Measurements from ENCODE around the gene SOBP.

DNA sequence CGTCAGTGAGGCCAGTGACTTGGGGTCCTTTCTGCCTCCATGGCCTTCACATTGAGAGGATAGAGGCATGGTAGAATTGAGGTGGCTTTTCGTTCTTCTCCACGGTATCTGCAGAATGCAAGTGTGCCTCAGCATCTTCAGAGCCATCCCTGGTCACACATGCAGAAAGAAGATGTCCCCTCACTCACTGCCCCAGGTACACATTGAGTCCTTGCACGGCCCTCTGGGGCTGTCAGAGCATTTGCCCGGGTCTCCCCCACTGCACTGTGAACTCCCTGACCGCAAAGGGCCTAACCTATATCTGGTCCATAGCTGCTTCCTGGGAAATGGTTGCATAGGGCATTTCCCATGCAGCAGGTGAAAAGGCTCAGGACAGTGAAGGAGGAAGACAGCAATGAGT lies 218.5 kb downstream of the SOBP start:
- TF ChIP-seq, protein P1, sequence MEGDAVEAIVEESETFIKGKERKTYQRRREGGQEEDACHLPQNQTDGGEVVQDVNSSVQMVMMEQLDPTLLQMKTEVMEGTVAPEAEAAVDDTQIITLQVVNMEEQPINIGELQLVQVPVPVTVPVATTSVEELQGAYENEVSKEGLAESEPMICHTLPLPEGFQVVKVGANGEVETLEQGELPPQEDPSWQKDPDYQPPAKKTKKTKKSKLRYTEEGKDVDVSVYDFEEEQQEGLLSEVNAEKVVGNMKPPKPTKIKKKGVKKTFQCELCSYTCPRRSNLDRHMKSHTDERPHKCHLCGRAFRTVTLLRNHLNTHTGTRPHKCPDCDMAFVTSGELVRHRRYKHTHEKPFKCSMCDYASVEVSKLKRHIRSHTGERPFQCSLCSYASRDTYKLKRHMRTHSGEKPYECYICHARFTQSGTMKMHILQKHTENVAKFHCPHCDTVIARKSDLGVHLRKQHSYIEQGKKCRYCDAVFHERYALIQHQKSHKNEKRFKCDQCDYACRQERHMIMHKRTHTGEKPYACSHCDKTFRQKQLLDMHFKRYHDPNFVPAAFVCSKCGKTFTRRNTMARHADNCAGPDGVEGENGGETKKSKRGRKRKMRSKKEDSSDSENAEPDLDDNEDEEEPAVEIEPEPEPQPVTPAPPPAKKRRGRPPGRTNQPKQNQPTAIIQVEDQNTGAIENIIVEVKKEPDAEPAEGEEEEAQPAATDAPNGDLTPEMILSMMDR (IDR thresholded peaks at IDR 0.05; ENCODE audit: low read depth, low read length) = no peak
- no peak for TF ChIP-seq EZH2phosphoT487 (IDR thresholded peaks at IDR 0.05; ENCODE audit: low read depth)
